Breast epithelium (tissue), 3 donors: ENCODE data around the gene TRMT1.

Source experiments
- POLR2A ChIP-seq: fragments of 450-650 bp; IDR thresholded peaks from one replicate; pipeline ENCODE4 v1.6.1; 2016; ENCODE audit warnings: antibody characterized with exemption, mild to moderate bottlenecking, moderate library complexity
- TF ChIP-seq, protein P1 (sequence below), 3 donors: fragments of 450-650 bp; IDR thresholded peaks; one replicate each; pipeline ENCODE4 v1.5.1; 2016 to 2017; ENCODE audit warnings: antibody characterized with exemption in 3 of 3, mild to moderate bottlenecking in 3 of 3, moderate library complexity in 3 of 3

DNA sequence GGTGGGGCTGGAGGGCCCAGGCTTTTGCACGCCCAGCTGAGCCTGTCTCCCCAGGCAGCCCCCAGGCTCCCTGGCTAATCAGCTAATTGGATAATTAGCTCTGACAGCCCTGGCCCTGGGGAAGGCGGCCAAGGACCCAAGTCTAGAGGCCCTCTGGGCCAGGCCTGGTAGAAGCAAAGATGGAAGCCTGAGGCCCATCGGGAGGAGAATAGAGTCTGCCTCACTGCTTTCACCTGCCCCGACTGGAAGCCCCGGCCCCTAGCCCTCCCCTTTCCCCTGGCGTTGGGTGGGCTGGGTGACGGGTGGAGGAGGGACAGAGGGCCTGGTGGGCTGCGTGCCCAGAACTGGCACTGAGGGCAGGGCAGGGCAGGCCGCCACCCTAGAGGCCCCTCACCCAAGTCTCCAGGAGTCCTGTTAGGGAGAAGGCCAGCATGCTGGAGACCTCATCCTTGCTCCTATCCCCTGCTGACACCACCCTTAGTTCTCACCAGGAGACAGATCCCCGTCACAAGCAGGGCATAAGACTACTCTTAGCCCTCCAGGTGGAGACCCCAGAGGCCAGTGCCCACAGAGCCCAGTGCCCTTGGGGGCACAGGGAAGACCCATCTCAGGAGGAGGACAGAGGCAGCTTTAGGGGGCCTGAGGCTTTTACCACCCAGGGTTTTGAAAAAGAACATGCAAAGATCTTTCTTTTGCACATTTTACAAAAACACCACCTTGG, 25.9 kb downstream of the TRMT1 start:
- TF ChIP-seq POLR2A = no peak
- TF ChIP-seq, protein P1, sequence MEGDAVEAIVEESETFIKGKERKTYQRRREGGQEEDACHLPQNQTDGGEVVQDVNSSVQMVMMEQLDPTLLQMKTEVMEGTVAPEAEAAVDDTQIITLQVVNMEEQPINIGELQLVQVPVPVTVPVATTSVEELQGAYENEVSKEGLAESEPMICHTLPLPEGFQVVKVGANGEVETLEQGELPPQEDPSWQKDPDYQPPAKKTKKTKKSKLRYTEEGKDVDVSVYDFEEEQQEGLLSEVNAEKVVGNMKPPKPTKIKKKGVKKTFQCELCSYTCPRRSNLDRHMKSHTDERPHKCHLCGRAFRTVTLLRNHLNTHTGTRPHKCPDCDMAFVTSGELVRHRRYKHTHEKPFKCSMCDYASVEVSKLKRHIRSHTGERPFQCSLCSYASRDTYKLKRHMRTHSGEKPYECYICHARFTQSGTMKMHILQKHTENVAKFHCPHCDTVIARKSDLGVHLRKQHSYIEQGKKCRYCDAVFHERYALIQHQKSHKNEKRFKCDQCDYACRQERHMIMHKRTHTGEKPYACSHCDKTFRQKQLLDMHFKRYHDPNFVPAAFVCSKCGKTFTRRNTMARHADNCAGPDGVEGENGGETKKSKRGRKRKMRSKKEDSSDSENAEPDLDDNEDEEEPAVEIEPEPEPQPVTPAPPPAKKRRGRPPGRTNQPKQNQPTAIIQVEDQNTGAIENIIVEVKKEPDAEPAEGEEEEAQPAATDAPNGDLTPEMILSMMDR (IDR thresholded peaks at IDR 0.05) = no peak
